MM.1S (cell line): ENCODE results near the gene SLC16A12.

Experiments
- CTCF ChIP-seq: fragments of 300-600 bp; sonication (generic); IDR thresholded peaks from 2 replicates; pipeline ENCODE4 v1.5.1; 2016; ENCODE audit warnings: antibody characterized with exemption, low read length, mixed read lengths
- EZH2phosphoT487 ChIP-seq: fragments of 300-600 bp; sonication (generic); IDR thresholded peaks from 2 replicates; pipeline ENCODE4 v1.6.1; 2018; ENCODE audit warnings: antibody characterized with exemption, low read length

- TF ChIP-seq CTCF: no peak
- no peak for TF ChIP-seq EZH2phosphoT487
These were observed 60.9 kb downstream of the SLC16A12 start for GRCh38 chr10:89474452-89474851.
